GM21367 (cell line): Measurements from ENCODE around the gene PSTPIP1.

ENCODE experiments used
- ATAC-seq: cut with Tn5 transposase; IDR thresholded peaks from one replicate; pipeline ENCODE4 v1.9.1; 2021; ENCODE audit not compliant: unreplicated experiment

PSTPIP1 gene

DNA sequence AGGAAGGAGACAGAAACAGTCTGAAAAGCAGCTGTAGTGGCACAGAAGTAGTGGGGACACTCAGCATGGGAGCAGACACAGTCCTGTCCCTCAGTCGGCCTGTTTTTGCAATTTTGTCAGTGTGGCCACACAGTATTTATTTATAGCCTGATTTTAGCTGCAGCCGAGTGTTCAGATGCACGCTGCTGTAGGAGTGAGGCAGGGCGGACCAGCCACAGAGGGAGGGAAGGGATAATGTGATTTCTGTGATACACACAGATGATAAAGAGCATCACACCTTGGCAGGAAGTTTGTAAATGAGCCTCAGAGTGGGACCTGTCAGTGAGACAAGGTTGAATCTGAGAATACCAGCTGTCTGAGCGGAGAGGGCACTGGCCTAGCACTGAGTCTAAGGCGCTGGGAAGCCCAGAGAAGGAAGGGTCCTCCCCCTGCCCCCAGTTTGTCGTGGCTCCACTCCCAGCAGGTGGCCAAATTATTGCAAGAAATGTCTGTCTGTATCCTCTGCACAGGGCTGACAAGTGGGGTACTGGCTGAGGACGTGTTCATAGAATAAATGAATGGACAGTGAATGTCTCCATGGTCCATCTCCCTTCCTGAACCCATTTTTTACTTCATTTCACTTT, 3.8 kb downstream of the PSTPIP1 start:
- ATAC-seq = no peak

DNA sequence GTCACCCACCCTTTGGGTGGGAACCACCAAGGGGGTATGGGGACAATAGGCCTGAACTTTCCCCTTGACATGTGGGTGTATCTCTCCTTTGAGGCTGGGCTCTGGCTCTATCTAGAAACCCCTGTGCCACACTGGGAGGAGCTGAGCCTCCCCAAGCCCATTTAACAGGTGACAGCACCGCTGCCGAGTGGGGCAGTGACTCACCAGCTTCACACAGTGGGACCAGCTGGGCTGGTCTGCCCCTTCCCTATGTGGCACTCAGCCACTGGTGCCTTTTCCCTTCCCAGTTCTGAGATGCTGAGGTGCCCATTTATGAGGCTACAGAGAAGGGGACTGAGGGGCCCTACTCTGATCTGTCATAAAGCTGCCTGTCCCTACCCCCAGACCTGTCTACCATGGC, 5.1 kb downstream of the PSTPIP1 start:
- ATAC-seq = no peak

DNA sequence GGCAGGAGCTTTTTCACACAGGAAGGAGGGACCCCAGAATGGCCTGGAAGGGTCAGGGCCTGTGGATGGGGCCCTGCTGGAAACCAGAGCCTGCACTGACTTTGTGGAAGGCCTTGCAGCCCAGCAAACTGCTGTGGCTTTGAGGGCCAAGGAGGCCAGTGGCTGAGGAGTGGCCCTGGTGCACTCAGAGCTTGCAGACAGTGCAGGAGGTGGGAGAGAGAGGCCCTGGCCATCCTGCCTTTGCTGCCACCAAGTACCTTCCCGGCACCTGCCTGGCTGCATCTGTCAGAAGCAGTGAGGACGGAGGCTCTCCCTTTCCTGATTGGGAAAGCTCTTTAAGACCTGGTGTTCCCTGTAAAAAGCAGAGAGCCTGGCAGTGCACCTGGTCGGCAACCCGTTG, 6.4 kb downstream of the PSTPIP1 start:
- ATAC-seq = no peak

- no peak for ATAC-seq
Measured at GRCh38 chr15:77001966-77002365, 7.0 kb downstream of the PSTPIP1 start.

DNA sequence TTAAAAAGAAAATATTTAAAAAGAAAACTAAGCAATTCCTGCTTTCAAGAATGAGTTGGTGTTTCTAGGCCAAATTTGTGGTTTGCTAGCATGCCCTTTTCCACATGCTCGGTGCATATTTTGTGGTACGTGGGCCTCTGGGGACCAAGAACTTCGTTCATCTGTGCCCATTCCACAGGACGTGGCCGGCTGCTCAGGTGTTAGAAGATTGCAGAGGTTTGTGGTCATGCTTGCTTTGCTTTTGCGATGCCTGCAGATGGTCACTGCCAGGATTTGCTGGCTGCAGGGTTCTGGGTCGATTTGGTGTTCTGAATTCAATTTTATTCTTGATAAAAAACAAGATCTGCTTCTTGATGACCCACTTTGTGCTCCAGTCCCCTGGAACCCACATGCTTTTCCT, 7.5 kb downstream of the PSTPIP1 start:
- peak; percentile 40 for ATAC-seq

- peak; percentile 63 for ATAC-seq
Measured at GRCh38 chr15:77002954-77003912, 8.3 kb downstream of the PSTPIP1 start.

- no peak for ATAC-seq
Measured at GRCh38 chr15:77004189-77004588, 9.3 kb downstream of the PSTPIP1 start.

DNA sequence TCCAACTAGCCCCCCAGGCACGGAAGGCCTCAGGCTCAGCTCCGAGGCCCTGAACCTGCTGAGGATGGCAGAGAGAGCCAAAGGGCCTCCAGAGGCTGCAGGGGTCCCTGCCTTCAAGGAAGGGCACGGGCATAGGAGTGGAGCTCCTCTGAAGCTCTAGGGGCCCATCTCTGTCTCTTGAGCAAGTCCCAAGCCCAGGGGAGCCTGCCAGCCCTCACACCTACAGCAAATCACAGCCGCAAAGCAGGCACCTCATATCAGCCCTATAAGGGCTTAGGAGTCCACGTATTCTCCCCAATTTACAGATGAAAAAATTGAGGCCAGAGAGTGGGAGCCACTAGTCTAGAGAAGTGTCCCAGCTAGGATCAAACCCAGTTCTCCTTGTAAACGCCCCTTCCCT, 14.2 kb downstream of the PSTPIP1 start:
- no peak for ATAC-seq

- no peak for ATAC-seq
Measured at GRCh38 chr15:77009646-77010311, 14.9 kb downstream of the PSTPIP1 start.

DNA sequence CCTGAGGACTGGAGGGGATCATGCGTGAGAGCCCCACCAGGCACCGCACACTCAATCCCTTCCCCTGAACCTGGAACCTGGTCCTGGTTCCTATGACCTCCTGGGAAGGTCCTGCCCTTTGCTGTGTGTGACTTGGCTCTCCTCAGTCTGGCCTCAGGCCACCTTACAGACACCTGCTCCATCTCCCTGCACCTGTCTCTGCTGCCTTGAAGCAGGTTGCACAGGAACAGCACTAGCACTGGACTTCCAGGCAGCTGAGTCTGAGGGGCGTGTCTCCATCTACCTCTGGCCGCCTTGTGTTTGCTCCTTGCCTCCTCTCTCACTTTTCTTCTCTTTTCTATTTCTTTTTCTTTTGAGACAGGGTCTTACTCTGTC, 15.4 kb downstream of the PSTPIP1 start:
- ATAC-seq = no peak

DNA sequence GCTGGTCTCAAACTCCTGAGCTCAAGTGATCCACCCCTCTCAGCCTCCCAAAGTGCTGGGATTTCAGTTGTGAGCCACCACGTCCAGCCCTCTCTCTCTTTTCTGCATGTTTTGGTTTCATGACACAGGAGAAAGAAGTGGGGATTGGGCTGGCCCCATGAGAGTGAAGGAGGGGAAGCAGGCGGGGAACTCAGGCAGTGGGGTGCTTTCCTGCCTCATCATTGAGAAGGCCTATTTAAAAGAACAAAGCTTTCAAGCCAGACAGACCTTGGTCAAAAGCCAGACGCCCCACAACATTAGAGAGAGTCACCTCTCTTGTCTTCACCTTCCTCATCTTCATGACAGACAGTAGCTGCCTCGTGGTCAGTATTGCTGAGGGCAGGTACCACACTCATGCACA, 15.9 kb downstream of the PSTPIP1 start:
- ATAC-seq = no peak

DNA sequence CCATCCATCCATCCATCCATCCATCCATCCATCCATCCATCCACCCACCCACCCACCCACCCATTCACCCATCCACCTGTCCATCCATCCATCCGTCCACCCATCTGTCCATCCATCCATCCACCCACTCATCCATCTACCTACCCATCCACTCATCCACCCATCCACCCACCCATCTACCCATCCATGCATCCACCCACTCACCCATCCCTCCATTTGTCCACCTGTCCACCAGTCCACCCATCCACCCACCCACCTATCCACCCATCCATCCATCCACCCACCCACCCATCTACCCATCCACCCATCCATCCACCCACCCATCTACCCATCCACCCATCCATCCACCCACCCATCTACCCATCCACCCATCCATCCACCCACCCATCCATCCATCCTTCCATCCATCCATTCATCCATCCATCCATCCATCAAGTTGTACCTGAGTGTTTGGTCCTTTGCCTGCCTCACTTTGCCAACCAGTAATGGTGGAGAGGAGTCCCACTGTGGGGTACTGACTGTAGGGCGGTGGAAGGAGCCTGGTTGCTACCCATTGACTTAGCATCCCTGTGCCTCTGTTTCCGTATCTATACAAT, 17.3 kb downstream of the PSTPIP1 start:
- ATAC-seq = no peak

- no peak for ATAC-seq
Measured at GRCh38 chr15:77012868-77013267, 17.9 kb downstream of the PSTPIP1 start.

DNA sequence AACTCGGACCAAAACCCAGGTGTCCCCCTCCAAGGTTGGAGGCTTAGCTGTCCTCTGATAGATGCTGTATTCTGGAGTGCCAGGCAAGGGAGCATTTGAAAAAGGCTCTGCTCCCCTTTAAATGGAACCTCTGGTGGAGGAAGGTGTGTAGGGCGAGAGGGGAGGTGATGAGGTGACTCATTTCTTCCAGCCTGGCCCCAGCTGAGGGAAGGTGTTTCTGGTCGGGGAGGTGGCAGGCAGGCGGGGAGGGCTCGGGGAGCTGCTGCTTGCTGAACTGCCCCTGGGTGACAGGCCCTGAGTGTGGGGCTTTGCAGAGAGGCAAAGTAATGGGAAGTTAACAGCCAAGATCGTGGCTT, 18.8 kb downstream of the PSTPIP1 start:
- peak; percentile 38 for ATAC-seq

- peak; percentile 19 for ATAC-seq
Measured at GRCh38 chr15:77014132-77015081, 19.5 kb downstream of the PSTPIP1 start.

DNA sequence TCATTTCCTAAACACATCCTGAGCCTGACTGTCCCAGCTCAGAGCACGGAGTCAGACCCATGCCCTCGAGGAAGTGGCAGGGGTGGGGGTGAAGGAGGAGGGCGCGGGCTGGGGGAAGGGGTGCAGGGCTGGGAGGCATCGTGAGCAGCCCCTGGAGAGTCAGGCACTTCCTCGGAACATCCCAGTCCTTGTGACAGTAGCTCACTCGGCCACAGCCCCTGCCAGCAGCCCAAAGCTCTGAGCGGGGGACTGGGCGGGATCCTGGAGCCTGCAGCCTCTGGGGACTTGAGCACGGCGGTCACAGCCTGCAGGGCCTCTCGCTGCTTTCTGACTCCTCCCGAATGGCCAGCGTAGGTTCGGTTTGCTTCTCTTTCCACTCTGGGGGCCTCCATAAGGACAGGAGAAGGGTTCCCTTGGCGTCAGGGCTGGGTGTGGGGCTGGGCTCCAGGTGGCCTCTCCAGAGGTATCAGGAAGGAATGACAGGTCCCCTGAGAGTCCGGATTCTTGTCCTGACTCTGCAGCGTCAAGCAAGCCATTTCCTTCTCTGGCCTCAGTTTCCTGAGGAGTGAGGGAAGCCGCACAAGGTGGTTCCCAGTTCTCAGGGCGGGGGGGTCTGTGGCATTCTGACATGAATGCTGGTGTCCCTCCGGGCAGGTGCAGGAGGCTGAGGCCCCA, 20.9 kb downstream of the PSTPIP1 start:
- ATAC-seq = no peak

GRCh38 chr15:77016321-77016695, 21.4 kb downstream of the PSTPIP1 start:
- no peak for ATAC-seq

- ATAC-seq = no peak
Measured at GRCh38 chr15:77017091-77017660, 22.2 kb downstream of the PSTPIP1 start.
